ENCODE measurements around the gene HEXIM2. TPM values are rescaled to one million over a fixed set of nuclear protein-coding genes. Genes with fewer than 3 reads are reported as not detected.

HEXIM2 gene
- total and polyA plus RNA-seq, 2 of the 13 experiments (the other 11 are each of a cell fraction or from before 2014, with no cell fraction given) = 27.1 to 32.4 TPM

DNA sequence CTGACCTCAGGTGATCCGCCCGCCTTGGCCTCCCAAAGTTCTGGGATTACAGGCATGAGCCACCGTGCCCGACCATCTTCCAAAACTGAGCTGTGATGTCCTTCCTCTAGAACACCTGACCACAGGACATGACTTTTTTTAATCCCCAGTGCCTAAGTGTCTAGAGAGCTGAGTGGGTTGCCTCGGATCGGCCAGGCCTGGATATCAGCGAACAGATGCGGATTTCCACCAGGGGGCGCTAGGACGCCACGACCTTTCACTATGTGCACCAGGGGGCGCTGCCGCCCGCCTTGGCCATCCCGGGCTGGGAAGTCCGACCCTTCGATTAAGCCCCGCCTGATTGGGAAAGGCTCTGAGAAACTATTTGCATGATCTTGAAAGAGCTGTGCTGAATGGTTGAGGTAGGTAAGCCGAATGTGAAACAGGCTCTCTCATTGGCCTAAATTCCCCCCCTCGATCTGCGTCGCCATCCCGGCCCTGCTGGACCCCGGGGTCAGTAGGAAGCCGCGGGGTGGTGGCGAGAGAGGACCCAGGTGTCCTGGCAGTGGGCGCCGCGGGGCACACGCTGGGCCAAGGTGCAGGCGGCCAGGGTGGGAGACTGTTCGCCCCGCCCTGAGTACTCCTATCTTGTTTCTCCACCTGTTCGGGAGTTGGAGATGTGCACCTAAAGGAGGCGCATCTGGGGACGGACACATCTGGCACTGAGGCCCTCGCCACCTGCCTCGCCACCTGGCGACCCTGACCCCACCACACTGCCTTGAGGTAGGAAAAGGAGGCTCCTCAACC, 26.3 kb upstream of the HEXIM2 start, which contains the start of gene ACBD4 (continued):
- TF ChIP-seq ZNF275 (CRISPR knock-in tag; IDR thresholded peaks at IDR 0.05; ENCODE audit: borderline replicate concordance) (no peak; the same call in 1 of the 2 replicates), ZNF33A (CRISPR knock-in tag; IDR thresholded peaks at IDR 0.05; ENCODE audit: borderline replicate concordance) (peak; percentile 85; the same call in 1 of the 2 replicates), ZNF737 (CRISPR knock-in tag; IDR thresholded peaks at IDR 0.05; ENCODE audit: borderline replicate concordance) (no peak), YEATS4 (CRISPR knock-in tag; IDR thresholded peaks at IDR 0.05; ENCODE audit: borderline replicate concordance) (peak; percentile 93), POLR2A (IDR thresholded peaks at IDR 0.05; ENCODE audit: insufficient read depth in 1 of 2, low read depth in 2 of 2, low read length in 2 of 2) (peak; percentile 71 to 97), NR2C2 (CRISPR knock-in tag; IDR thresholded peaks at IDR 0.05; ENCODE audit: borderline replicate concordance) (peak; percentile 86), ZNF407 (CRISPR knock-in tag; IDR thresholded peaks at IDR 0.05; ENCODE audit: not compliant biosample characterization) (peak; percentile 98), ELF4 (CRISPR knock-in tag; IDR thresholded peaks at IDR 0.05; ENCODE audit: borderline replicate concordance) (peak; percentile 68; the same call in 1 of the 2 replicates), ZNF335 (CRISPR knock-in tag; IDR thresholded peaks at IDR 0.05) (peak; percentile 94), KAT7 (CRISPR knock-in tag; IDR thresholded peaks at IDR 0.05; ENCODE audit: borderline replicate concordance) (peak; percentile 98)
- TF ChIP-seq, protein P1, sequence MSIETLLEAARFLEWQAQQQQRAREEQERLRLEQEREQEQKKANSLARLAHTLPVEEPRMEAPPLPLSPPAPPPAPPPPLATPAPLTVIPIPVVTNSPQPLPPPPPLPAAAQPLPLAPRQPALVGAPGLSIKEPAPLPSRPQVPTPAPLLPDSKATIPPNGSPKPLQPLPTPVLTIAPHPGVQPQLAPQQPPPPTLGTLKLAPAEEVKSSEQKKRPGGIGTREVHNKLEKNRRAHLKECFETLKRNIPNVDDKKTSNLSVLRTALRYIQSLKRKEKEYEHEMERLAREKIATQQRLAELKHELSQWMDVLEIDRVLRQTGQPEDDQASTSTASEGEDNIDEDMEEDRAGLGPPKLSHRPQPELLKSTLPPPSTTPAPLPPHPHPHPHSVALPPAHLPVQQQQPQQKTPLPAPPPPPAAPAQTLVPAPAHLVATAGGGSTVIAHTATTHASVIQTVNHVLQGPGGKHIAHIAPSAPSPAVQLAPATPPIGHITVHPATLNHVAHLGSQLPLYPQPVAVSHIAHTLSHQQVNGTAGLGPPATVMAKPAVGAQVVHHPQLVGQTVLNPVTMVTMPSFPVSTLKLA (IDR thresholded peaks at IDR 0.05) = no peak
- TF ChIP-seq, protein P2, sequence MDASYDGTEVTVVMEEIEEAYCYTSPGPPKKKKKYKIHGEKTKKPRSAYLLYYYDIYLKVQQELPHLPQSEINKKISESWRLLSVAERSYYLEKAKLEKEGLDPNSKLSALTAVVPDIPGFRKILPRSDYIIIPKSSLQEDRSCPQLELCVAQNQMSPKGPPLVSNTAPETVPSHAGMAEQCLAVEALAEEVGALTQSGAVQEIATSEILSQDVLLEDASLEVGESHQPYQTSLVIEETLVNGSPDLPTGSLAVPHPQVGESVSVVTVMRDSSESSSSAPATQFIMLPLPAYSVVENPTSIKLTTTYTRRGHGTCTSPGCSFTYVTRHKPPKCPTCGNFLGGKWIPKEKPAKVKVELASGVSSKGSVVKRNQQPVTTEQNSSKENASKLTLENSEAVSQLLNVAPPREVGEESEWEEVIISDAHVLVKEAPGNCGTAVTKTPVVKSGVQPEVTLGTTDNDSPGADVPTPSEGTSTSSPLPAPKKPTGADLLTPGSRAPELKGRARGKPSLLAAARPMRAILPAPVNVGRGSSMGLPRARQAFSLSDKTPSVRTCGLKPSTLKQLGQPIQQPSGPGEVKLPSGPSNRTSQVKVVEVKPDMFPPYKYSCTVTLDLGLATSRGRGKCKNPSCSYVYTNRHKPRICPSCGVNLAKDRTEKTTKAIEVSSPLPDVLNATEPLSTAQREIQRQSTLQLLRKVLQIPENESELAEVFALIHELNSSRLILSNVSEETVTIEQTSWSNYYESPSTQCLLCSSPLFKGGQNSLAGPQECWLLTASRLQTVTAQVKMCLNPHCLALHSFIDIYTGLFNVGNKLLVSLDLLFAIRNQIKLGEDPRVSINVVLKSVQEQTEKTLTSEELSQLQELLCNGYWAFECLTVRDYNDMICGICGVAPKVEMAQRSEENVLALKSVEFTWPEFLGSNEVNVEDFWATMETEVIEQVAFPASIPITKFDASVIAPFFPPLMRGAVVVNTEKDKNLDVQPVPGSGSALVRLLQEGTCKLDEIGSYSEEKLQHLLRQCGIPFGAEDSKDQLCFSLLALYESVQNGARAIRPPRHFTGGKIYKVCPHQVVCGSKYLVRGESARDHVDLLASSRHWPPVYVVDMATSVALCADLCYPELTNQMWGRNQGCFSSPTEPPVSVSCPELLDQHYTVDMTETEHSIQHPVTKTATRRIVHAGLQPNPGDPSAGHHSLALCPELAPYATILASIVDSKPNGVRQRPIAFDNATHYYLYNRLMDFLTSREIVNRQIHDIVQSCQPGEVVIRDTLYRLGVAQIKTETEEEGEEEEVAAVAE (CRISPR knock-in tag; IDR thresholded peaks at IDR 0.05; ENCODE audit: borderline replicate concordance) = peak; percentile 99
